Measurements from ENCODE around the gene SPATA13. TPM values are rescaled to one million over a fixed set of nuclear protein-coding genes. Genes with fewer than 3 reads are reported as not detected.

Gene SPATA13
- total RNA-seq, 2 donors from 2014 or later: 19.4 to 24.8 TPM

DNA sequence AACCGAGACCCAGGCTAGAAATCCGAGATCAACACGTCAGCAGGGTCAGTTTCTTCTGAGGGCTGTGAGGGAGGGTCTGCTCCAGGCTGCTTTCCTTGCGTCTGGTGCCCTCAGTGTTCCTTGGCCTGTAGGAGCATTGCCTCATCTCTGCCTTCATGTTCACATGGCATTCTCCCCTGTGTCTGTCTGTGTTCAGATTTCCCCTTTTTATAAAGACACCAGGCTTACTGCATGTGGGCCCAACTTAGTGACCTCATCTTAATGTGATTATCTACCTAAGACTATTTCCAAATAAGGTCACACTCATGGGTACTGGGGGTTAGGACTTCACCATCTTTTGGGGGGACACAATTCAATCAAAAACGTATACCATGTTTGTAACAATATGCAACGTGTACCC is 91.6 kb downstream of the SPATA13 start:
- TF ChIP-seq, protein P1, sequence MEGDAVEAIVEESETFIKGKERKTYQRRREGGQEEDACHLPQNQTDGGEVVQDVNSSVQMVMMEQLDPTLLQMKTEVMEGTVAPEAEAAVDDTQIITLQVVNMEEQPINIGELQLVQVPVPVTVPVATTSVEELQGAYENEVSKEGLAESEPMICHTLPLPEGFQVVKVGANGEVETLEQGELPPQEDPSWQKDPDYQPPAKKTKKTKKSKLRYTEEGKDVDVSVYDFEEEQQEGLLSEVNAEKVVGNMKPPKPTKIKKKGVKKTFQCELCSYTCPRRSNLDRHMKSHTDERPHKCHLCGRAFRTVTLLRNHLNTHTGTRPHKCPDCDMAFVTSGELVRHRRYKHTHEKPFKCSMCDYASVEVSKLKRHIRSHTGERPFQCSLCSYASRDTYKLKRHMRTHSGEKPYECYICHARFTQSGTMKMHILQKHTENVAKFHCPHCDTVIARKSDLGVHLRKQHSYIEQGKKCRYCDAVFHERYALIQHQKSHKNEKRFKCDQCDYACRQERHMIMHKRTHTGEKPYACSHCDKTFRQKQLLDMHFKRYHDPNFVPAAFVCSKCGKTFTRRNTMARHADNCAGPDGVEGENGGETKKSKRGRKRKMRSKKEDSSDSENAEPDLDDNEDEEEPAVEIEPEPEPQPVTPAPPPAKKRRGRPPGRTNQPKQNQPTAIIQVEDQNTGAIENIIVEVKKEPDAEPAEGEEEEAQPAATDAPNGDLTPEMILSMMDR (conservative IDR thresholded peaks at IDR 0.05): no peak
- no peak overlapping the region for H3K27ac ChIP-seq (ENCODE audit: low read depth, low read length)
- H3K9ac ChIP-seq (ENCODE audit: extremely low read depth, low read length, poor library complexity, severe bottlenecking): no peak overlapping the region
- Mint-ChIP-seq H3K9me3 (no peaks in the 10 kb centered on the region), H3K4me3 (no peak overlapping the region), H3K4me1 (peaks cover under 1% of the 10 kb centered on the region), H3K36me3 (ENCODE audit: low read depth) (peaks cover 26% of the 10 kb centered on the region), H3K27me3 (ENCODE audit: insufficient read depth) (no peaks in the 10 kb centered on the region), H3K27ac (peak overlapping the region; percentile 0)
- H3K36me3 ChIP-seq (ENCODE audit: control insufficient read depth, insufficient read depth, low read length): peaks cover 4% of the 10 kb centered on the region
- H3K4me3 ChIP-seq (ENCODE audit: low read length): no peak overlapping the region
- WGBS, 2 experiments (ENCODE audit: insufficient coverage in 1 of 2, insufficient read length in 1 of 2): 91 to 94% methylated on average over 5 to 6 of the region's 6 CpGs
- no peaks in the 10 kb centered on the region for H3K4me1 ChIP-seq (ENCODE audit: control insufficient read depth, insufficient read depth, low read length)
- H3K9me3 ChIP-seq (ENCODE audit: control insufficient read depth, low read length): no peaks in the 10 kb centered on the region
- DNase-seq: no peak
- no peaks in the 10 kb centered on the region for H3K27me3 ChIP-seq (ENCODE audit: control insufficient read depth, insufficient read depth, low read length, poor library complexity, severe bottlenecking)

GRCh38 chr13:24253520-24254145 is 93.1 kb downstream of the SPATA13 start:
- no peak overlapping the region for H3K27ac Mint-ChIP-seq
- H3K36me3 Mint-ChIP-seq (ENCODE audit: low read depth): peaks cover 27% of the 10 kb centered on the region
- Histone ChIP-seq H3K27ac (ENCODE audit: low read depth, low read length) (no peak overlapping the region), H3K4me1 (ENCODE audit: control insufficient read depth, insufficient read depth, low read length) (no peaks in the 10 kb centered on the region), H3K9ac (ENCODE audit: extremely low read depth, low read length, poor library complexity, severe bottlenecking) (no peak overlapping the region), H3K9me3 (ENCODE audit: control insufficient read depth, low read length) (no peaks in the 10 kb centered on the region), H3K36me3 (ENCODE audit: control insufficient read depth, insufficient read depth, low read length) (peaks cover 4% of the 10 kb centered on the region), H3K4me3 (ENCODE audit: low read length) (no peak overlapping the region), H3K27me3 (ENCODE audit: control insufficient read depth, insufficient read depth, low read length, poor library complexity, severe bottlenecking) (no peaks in the 10 kb centered on the region)
- no peak overlapping the region for H3K4me3 Mint-ChIP-seq
- no peaks in the 10 kb centered on the region for H3K4me1 Mint-ChIP-seq
- WGBS, 2 experiments (ENCODE audit: insufficient coverage in 1 of 2, insufficient read length in 1 of 2): 93 to 94% methylated on average over 9 of the region's 9 CpGs
- DNase-seq: no peak
- H3K27me3 Mint-ChIP-seq (ENCODE audit: insufficient read depth): no peaks in the 10 kb centered on the region
- H3K9me3 Mint-ChIP-seq: no peaks in the 10 kb centered on the region
- TF ChIP-seq, protein P1 (conservative IDR thresholded peaks at IDR 0.05): no peak

GRCh38 chr13:24254146-24254841 is 93.8 kb downstream of the SPATA13 start:
- peaks cover 27% of the 10 kb centered on the region for H3K36me3 Mint-ChIP-seq (ENCODE audit: low read depth)
- no peak for DNase-seq
- no peaks in the 10 kb centered on the region for H3K4me1 ChIP-seq (ENCODE audit: control insufficient read depth, insufficient read depth, low read length)
- 84 to 90% methylated on average over 6 to 10 of the region's 10 CpGs for WGBS, 2 experiments (ENCODE audit: insufficient coverage in 1 of 2, insufficient read length in 1 of 2)
- H3K9me3 Mint-ChIP-seq: no peaks in the 10 kb centered on the region
- no peak overlapping the region for H3K27ac Mint-ChIP-seq
- no peaks in the 10 kb centered on the region for H3K4me1 Mint-ChIP-seq
- no peak overlapping the region for H3K4me3 ChIP-seq (ENCODE audit: low read length)
- H3K9ac ChIP-seq (ENCODE audit: extremely low read depth, low read length, poor library complexity, severe bottlenecking): no peak overlapping the region
- H3K36me3 ChIP-seq (ENCODE audit: control insufficient read depth, insufficient read depth, low read length): peaks cover 4% of the 10 kb centered on the region
- H3K27me3 Mint-ChIP-seq (ENCODE audit: insufficient read depth): no peaks in the 10 kb centered on the region
- H3K9me3 ChIP-seq (ENCODE audit: control insufficient read depth, low read length): no peaks in the 10 kb centered on the region
- H3K4me3 Mint-ChIP-seq: no peak overlapping the region
- H3K27ac ChIP-seq (ENCODE audit: low read depth, low read length): no peak overlapping the region
- TF ChIP-seq, protein P1 (conservative IDR thresholded peaks at IDR 0.05): no peak
- H3K27me3 ChIP-seq (ENCODE audit: control insufficient read depth, insufficient read depth, low read length, poor library complexity, severe bottlenecking): no peaks in the 10 kb centered on the region

Data from endodermal cell (in vitro differentiated cells).